Measurements from ENCODE around the gene NTNG1.
A peak's percentile ranks its signal among the peaks of the same experiment; 100 is the strongest.
"Not testable (repeated sequence)": the region's sequence is repeated elsewhere in the genome, so short reads cannot be mapped to it uniquely, and the experiment has no call there.

Gene NTNG1

DNA sequence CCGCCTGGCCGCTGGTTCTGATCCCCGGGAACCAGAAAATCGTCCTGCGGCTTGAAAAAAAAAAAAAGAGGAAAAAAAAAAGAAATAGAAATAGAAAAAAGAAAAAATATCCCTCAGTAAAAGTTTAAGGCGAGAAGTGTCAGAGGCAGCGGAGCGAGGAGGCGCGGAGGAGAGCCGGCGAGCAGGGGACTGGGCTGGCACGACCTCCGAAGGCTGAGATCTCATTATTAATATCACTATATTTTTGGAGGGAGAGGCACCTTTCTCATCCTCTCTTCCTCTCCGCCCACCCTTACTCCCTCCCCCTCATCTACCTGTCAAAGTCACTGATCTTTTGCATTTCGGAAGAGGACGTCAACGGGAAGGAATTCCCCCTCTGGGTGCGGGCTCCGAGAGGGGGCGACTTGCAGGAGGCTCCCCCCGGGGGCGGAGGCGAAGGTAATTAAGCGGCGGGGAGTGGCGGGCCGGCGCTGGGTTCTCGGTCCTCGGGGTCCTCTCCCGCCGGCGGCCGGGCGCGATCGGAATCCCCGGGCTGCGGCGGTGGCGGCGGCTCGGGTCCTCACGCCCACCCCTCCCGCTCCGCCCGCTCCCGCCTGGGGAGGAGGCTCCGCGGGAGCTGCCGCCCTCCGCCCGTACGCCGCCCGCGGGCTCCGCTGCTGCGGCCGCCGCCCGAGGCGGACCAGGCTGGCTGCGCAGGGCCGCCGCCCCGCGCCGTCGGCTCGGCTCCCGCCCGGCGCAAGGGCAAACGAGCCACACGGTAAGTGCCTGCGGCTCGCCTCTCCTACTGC, at the start of gene NTNG1:
NTNG1 (plus strand) TSS at position 337 of the 788 bp plus-strand sequence.
- DNase-seq = no peak

DNA sequence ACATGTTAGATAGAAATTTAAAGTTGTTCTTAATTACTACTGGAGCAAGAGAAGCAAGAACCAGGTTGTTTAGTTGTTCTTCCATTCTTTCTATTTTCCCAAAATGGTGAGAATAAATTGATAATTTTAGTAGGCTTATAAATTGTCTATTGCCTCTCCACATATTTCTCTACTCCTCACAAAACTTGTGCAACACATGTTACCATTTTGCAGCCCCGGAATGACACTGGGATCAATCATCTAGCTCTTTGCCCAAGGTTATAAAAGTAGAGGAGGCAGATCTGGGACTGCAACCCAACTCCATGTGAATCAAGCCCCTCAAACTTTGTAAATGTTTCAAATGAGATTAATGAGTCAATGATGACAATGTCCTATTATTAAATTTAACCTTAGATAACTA, 49.4 kb upstream of the NTNG1 start:
- no peak for DNase-seq

DNA sequence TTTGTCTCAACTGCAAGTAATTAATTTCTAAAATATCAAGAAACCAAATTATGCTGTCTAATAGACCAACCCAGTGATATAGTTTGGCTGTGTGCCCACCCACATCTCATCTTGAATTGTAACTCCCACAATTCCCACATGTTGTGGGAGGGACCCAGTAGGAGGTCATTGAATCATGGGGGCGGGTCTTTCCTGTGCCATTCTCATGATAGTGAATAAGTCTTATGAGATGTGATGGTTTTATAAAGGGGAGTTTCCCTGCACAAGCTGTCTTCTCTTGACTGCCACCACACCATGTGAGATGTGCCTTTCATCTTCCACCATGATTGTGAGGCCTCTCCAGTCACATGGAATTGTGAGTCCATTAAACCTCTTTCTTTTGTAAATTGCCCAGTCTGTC, 47.4 kb upstream of the NTNG1 start:
- DNase-seq = not testable (repeated sequence)

- DNase-seq = no peak
Measured at GRCh38 chr1:107095647-107096046, 45.2 kb upstream of the NTNG1 start.

- DNase-seq = no peak
Measured at GRCh38 chr1:107096690-107097089, 44.1 kb upstream of the NTNG1 start.

GRCh38 chr1:107098961-107099360, 41.9 kb upstream of the NTNG1 start:
- no peak for DNase-seq

DNA sequence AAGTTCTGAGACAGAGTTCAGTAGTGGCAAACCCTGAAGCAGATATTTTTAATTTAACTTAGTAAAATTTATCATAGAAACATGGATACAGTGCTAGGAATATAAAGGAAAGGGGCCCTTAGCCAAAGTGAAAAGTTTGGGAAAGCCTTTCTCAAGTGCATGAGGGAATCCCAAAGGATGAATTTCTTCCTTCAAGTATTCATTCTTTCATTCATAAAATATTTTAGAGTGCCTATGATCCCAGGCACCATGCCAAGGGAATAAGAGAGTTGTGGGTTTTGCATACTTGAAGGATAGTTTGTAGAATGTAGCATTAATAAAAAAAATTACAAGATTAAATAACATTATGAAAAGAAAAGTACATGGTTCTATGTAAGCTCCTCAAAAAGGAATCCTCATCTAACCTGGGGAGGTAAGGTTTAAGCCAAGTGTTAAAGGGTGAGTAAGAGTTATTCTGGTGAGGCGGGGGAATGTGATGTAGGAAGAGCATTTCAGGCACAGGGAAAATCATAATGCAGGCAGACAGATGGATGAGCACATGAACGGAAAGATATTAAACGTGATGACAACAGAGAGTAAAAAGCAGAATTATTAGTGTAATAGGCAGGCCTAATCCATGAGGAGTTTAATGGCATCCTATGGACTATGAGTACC, 40.4 kb upstream of the NTNG1 start:
- no peak for DNase-seq

GRCh38 chr1:107105914-107106313, 34.9 kb upstream of the NTNG1 start:
- no peak for DNase-seq

GRCh38 chr1:107110326-107110725, 30.5 kb upstream of the NTNG1 start:
- no peak for DNase-seq

- no peak for DNase-seq
Measured at GRCh38 chr1:107116306-107116790, 24.5 kb upstream of the NTNG1 start.

DNA sequence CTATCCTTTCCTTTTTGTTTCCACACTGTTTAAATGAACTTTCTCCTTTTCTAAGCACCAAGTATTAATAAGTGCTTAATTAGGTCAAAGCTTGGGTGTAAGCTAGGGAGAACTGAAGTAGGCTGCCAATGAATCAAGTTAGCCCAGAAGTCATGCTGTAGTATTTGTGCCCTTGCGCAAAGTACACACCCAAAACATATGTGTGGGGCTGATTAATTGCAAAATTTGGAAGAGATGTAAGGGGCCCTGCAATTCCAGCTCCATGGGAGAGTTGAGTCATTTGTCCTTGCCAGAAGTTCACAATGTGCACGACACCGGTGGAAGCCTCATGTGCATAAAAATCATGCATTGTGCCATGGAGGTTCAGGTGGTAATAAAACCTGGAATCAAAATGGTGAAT, 18.6 kb upstream of the NTNG1 start:
- DNase-seq = no peak

- DNase-seq = no peak
Measured at GRCh38 chr1:107123741-107124140, 17.1 kb upstream of the NTNG1 start.

DNA sequence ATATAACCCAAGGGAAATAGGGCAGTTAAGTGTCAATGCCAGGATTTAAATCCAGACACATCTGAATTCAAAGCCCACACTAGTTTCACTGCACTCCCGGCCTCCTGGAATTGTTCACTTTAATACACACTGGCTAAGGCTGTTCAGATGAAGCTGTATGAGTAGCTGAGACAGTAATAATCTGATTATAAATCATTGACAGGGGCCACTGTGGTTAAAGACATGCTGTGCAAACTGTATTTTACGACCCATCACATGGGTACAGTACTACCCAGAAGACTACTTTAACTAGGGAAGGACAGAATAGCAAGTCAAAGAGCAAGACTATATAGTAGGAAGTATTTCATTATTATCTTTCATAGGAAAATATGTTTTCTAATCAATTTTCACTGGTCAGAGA, 16.1 kb upstream of the NTNG1 start:
- no peak for DNase-seq

DNA sequence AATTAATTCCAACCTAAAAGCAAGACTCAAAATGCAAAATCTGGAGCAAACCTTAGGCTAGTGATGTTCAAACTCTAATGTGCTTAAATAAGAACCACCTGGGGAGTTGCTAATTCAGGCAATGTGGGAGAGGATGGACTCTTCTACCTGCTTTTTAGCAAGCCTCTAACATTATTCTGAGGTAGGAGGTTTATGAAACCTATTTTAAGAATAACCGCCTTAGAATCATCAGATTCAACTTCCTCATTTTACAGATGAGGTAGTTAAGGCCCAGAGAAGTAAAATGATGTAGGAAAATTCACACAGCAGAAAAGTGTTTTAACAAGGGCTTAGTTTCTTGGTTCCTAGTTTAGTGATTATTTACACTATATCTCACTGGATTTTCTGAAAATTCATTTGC, 8.6 kb upstream of the NTNG1 start:
- no peak for DNase-seq

DNA sequence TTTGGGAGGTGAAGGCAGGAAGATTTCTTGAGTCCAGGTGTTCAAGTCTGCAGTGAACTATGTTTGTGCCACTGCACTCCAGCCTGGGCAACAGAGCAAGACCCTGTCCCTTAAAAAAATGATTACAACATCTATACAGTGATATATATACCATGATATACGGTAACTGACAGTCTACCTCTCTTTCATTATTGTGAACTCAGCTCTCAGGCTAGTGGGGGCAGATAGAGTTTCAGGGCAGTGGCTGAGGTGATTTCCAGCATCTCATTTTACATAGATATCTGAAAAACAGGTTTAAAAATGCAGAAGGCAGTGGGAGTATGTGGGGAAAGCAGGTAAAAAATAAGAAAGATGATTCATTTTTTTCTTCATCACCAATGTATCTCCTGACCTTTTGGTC, 8.1 kb upstream of the NTNG1 start:
- DNase-seq = no peak

DNA sequence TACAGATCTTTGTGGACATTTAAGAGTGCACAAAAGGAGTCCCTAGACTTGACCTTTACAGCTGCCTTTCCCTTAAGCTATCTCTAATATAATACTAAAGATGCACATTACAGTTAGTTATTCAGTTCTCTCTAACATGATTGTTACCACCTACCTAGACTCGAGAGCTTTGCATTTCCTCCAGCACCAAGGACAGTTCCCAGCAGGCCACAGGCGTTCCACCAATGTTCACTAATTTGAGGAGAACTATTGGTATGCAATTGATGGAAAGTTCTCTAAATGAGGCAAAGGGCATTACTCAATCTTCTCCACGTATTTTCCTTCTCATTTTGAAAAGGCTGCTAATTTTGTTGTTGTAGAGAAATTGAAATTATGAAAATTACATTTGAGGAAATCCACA, 5.4 kb upstream of the NTNG1 start:
- DNase-seq = peak in 1 of 2 experiments; percentile 17

DNA sequence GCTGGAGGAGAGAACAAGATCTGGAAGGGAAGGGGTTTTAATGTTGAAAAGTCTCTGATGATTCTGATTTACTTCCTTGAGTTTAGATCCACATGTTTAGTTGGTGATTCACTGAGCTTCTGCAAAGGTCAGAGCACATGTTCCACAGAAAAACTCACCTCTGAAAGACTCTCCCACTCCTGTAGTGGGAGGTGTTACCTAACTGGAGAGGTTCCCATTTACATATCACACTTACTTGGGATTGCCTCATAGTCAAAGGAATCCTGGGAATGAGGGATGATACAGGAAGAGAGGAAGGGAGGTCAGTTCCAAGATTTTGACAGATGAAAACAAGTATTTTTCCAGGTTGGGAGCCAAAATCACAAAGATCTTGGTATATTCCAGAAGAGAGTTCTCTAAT, 2.7 kb upstream of the NTNG1 start:
- DNase-seq = no peak

DNA sequence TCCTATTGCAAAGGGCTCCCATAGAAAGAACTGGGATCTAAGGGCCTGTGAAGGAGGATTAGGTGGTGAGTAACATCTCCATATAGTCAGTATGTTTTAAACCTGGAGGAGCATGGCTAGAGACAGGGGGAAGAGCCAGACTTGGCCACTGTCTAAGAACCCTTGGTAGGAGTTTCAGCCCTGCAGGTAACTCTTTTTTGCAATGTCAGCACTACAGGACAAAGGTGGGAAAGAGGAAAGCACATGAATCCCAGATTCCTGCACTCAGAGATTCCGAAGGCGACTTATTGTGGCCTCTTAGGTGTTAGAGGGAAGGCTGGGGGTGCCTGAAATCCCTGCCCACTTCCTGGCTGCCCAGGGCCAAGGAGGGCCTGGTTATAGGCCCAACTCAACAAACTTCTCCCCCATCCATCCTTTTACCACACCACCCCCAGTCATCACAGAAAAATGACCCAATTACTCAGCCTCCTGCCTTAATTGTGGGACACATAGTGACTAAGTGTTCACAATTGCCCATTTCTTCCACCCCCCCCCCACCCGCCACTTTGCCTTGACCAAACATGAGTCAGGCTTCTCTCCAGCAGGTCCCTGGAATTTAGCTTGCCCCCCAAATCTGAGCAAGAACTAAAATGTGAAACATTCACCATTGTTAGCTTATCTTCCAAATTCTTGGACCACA, 1.9 kb upstream of the NTNG1 start:
- DNase-seq = no peak

GRCh38 chr1:107139833-107140702, 771 bp upstream of the NTNG1 start:
- no peak for DNase-seq

DNA sequence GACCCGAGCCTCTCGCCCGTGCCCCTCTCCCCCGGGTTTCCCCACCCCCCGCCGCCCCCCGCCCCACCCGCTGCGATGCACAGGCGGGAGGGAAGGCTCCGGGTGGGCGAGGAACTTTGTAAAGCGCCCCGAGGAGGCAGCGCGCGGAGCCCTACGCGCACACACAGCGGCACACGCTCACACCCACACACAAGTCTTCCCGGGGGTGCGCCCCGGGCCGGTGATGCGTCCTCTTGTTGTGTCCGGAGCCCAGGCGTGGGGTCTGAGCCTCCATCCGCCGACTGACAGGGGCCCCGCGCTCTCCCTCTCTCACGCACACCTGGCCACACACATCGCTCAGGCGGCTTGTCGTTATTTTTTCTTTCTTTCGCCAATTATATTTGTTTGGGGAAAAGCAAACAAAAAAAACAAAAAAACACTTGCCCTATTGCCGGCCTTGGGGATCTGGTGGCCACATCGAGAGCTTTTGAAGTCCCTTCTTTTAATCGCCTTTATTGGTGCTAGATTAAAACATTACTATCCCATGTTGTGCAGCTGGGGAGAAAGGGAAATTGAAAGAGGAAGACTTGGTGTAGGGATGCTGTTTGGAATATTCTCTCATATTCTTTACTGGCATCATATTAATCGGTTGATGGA, 770 bp downstream of the NTNG1 start:
- no peak for DNase-seq

DNA sequence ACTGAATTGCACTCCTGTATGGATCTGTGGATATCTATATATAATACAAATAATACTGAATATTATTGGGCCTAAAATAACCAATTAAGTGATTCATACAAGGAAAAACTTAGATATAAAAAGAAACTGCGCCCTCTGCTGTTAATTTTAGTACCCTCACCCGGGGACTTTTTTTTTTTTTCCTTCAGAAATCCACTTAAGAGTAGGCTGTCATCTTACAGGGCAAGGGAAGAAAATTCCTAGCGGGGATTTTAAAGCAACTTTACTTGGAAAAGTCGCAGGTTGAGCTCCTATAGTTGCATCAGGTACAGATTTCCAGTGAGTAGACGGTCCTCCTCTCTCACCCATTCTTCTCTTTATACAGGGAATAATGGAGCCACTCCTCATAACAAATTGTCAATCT, 1.3 kb downstream of the NTNG1 start:
- peak; percentile 8 to 9 for DNase-seq

GRCh38 chr1:107142666-107143065, 1.8 kb downstream of the NTNG1 start:
- DNase-seq = no peak
